Neuron (in vitro differentiated cells): ENCODE data around the gene GPR21.

Source experiments
- H2AFZ ChIP-seq: one replicate; pipeline ENCODE4 v1.6.1; 2013; ENCODE audit warnings: low read depth, mild to moderate bottlenecking, inconsistent platforms, low read length, moderate library complexity
- H3K27me3 ChIP-seq: one replicate; pipeline ENCODE4 v1.6.1; 2013; ENCODE audit warnings: low read length; ENCODE audit not compliant: insufficient read depth
- H3K36me3 ChIP-seq: one replicate; pipeline ENCODE4 v1.6.1; 2013; ENCODE audit warnings: low read length; ENCODE audit not compliant: insufficient read depth
- H3K4me1 ChIP-seq: one replicate; pipeline ENCODE4 v1.6.1; 2013; ENCODE audit warnings: low read length; ENCODE audit not compliant: insufficient read depth
- H3K4me3 ChIP-seq: 2 replicates; pipeline ENCODE4 v1.5.1; 2013; ENCODE audit warnings: mild to moderate bottlenecking, low read length, moderate library complexity
- H3K9me3 ChIP-seq: one replicate; pipeline ENCODE4 v1.6.1; 2013; ENCODE audit warnings: low read length

GPR21 gene

GRCh38 chr9:123039617-123040219 is 6.3 kb downstream of the GPR21 start:
- Histone ChIP-seq H2AFZ (no peak overlapping the region), H3K27me3 (no peaks in the 10 kb centered on the region), H3K4me3 (no peak overlapping the region), H3K9me3 (peaks cover 4% of the 10 kb centered on the region), H3K36me3 (peaks cover 31% of the 10 kb centered on the region), H3K4me1 (no peaks in the 10 kb centered on the region)

- H3K36me3 ChIP-seq, result peaks cover 27% of the 10 kb centered on the region
- no peaks in the 10 kb centered on the region for H3K4me1 ChIP-seq
- H3K27me3 ChIP-seq, result no peaks in the 10 kb centered on the region
- peaks cover 4% of the 10 kb centered on the region for H3K9me3 ChIP-seq
- no peak overlapping the region for H2AFZ ChIP-seq
- no peak overlapping the region for H3K4me3 ChIP-seq
Measured at GRCh38 chr9:123040801-123041200, 7.3 kb downstream of the GPR21 start.

GRCh38 chr9:123041489-123041888 is 8.0 kb downstream of the GPR21 start:
- Histone ChIP-seq H3K27me3 (no peaks in the 10 kb centered on the region), H3K9me3 (peaks cover 4% of the 10 kb centered on the region), H3K4me1 (no peaks in the 10 kb centered on the region), H2AFZ (no peak overlapping the region), H3K4me3 (no peak overlapping the region), H3K36me3 (peaks cover 22% of the 10 kb centered on the region)

- Histone ChIP-seq H2AFZ (no peak overlapping the region), H3K27me3 (no peaks in the 10 kb centered on the region), H3K4me3 (no peak overlapping the region), H3K36me3 (peaks cover 22% of the 10 kb centered on the region), H3K4me1 (no peaks in the 10 kb centered on the region), H3K9me3 (peaks cover 4% of the 10 kb centered on the region)
Measured at GRCh38 chr9:123043081-123043939, 9.8 kb downstream of the GPR21 start.

GRCh38 chr9:123044586-123044985 is 11.1 kb downstream of the GPR21 start:
- no peaks in the 10 kb centered on the region for H3K27me3 ChIP-seq
- H2AFZ ChIP-seq, result no peak overlapping the region
- H3K36me3 ChIP-seq, result peaks cover 23% of the 10 kb centered on the region
- no peaks in the 10 kb centered on the region for H3K4me1 ChIP-seq
- no peak overlapping the region for H3K4me3 ChIP-seq
- peaks cover 4% of the 10 kb centered on the region for H3K9me3 ChIP-seq

GRCh38 chr9:123046406-123047195 is 13.1 kb downstream of the GPR21 start:
- Histone ChIP-seq H2AFZ (no peak overlapping the region), H3K4me3 (no peak overlapping the region), H3K9me3 (peaks cover 4% of the 10 kb centered on the region), H3K36me3 (peaks cover 22% of the 10 kb centered on the region), H3K4me1 (no peaks in the 10 kb centered on the region), H3K27me3 (no peaks in the 10 kb centered on the region)

GRCh38 chr9:123048748-123049147 is 15.3 kb downstream of the GPR21 start:
- no peaks in the 10 kb centered on the region for H3K27me3 ChIP-seq

GRCh38 chr9:123049589-123050222 is 16.2 kb downstream of the GPR21 start:
- H3K27me3 ChIP-seq, result no peaks in the 10 kb centered on the region
- no peak overlapping the region for H2AFZ ChIP-seq
- no peak overlapping the region for H3K4me3 ChIP-seq
- H3K36me3 ChIP-seq, result peaks cover 14% of the 10 kb centered on the region
- H3K9me3 ChIP-seq, result no peaks in the 10 kb centered on the region
- no peaks in the 10 kb centered on the region for H3K4me1 ChIP-seq

More at GRCh38 chr9:123048748-123049147, 15.3 kb downstream of the GPR21 start:
- H3K4me3 ChIP-seq, result no peak overlapping the region
- H2AFZ ChIP-seq, result no peak overlapping the region
- peaks cover 17% of the 10 kb centered on the region for H3K36me3 ChIP-seq
- no peaks in the 10 kb centered on the region for H3K4me1 ChIP-seq
- no peaks in the 10 kb centered on the region for H3K9me3 ChIP-seq

- Histone ChIP-seq H3K4me3 (no peak overlapping the region), H3K9me3 (peaks cover 3% of the 10 kb centered on the region), H3K4me1 (no peaks in the 10 kb centered on the region)
Measured at GRCh38 chr9:123053046-123053445, 19.6 kb downstream of the GPR21 start.

GRCh38 chr9:123053711-123054110 is 20.2 kb downstream of the GPR21 start:
- Histone ChIP-seq H3K36me3 (peaks cover 18% of the 10 kb centered on the region), H3K4me3 (no peak overlapping the region), H3K4me1 (no peaks in the 10 kb centered on the region), H2AFZ (no peak overlapping the region), H3K9me3 (peaks cover 3% of the 10 kb centered on the region), H3K27me3 (no peaks in the 10 kb centered on the region)

More at GRCh38 chr9:123053046-123053445, 19.6 kb downstream of the GPR21 start:
- Histone ChIP-seq H2AFZ (no peak overlapping the region), H3K27me3 (no peaks in the 10 kb centered on the region), H3K36me3 (peaks cover 20% of the 10 kb centered on the region)

GRCh38 chr9:123058834-123059233 is 25.4 kb downstream of the GPR21 start:
- Histone ChIP-seq H3K9me3 (peaks cover 3% of the 10 kb centered on the region), H3K4me3 (no peak overlapping the region), H2AFZ (no peak overlapping the region), H3K27me3 (no peaks in the 10 kb centered on the region), H3K36me3 (peaks cover 24% of the 10 kb centered on the region), H3K4me1 (no peaks in the 10 kb centered on the region)

GRCh38 chr9:123059472-123060220 is 26.2 kb downstream of the GPR21 start:
- no peak overlapping the region for H2AFZ ChIP-seq
- H3K4me3 ChIP-seq, result no peak overlapping the region
- no peaks in the 10 kb centered on the region for H3K4me1 ChIP-seq
- H3K27me3 ChIP-seq, result no peaks in the 10 kb centered on the region
- H3K9me3 ChIP-seq, result peaks cover 3% of the 10 kb centered on the region
- H3K36me3 ChIP-seq, result peaks cover 29% of the 10 kb centered on the region
